CD4-positive, alpha-beta T cell treated with Interleukin-6 at 100 ng/mL for 8 hours (primary cell): ENCODE measurements around the gene FRMD1.

Experiments
- DNase-seq: peaks from one replicate; pipeline ENCODE4 v3.0.0-alpha.2; 2020; ENCODE audit warnings: mixed read lengths, low spot score

The FRMD1 gene

DNA sequence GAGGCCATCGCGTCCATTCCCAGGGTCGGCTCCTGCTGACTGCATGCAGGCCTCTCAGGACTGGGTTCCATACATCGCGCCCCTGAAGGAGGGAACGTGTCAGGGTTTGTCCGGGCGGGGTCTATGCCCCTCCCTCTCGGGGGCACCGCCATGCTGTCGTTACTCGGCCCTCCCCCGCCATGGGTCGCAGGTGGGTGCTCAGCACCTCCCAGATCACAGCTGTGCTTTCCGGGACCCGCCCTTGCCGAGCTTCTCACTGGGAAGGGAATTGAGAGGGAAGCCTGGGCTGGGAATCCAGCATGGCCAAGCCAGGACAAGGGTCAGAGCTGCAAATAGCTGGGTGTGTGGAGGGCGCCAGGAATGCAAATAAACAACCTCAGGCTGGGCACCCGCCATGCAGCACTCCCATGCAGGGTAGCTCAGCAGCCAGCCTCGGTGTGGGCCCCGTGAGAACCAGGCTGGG lies at the start of gene FRMD1:
FRMD1 (minus strand) TSS at position 270 of the 463 bp plus-strand sequence; CDS start at position 152, 118 bp downstream.
- DNase-seq: no peak

DNA sequence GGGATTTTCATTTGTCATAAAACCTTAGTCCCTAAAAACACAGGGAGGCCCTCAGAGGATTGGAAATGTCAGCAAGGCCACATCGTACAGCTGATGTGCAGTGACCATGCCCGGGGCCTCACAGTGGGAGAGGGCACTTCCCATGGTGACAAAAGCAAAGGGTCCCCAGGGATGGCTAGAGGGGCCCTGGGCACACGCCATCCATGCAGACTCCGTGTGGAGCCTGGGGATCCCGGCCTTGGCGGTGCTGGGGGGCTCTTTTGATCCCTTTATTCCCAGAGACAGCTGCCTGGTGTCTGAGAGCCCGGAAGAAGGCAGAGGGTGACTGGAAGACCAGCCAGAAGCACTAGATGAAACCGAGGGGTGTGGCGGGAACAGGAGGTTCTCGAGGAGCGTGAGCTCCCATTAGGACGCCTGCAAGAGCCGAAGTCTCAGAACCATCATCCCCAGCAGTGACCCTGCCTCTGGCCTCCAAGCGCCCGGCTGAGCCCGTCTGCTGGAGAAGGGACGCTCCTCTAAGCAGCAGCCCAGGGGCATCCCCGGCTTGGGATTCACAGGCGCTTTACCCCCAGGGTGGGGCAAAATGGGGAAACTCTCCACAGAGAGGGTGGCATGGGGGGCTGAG lies 49.1 kb upstream of the FRMD1 start:
- DNase-seq: no peak

DNA sequence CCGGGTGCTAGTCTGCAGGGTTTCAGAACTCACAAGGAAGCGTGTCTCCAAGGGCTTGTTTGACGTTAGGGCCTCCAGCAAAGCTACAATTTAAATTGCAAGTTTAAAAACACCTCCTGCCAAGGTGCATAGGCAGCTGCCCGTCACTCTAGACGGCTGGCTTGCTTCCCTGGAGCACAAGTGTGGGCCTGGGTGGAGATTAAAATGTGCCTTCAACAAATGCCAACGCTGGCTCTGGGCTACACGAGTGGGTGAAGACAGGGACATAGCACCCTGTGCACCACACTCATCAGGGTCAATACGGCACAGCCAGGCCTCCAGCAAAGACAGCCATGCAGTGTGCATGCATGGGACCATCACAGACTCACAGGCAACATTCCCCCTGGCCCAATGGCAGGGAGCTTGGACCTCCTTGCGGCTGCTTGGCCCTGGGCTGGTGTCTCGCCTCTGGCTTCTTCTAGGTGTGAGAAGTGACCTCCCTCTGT lies 48.4 kb upstream of the FRMD1 start:
- no peak for DNase-seq

DNA sequence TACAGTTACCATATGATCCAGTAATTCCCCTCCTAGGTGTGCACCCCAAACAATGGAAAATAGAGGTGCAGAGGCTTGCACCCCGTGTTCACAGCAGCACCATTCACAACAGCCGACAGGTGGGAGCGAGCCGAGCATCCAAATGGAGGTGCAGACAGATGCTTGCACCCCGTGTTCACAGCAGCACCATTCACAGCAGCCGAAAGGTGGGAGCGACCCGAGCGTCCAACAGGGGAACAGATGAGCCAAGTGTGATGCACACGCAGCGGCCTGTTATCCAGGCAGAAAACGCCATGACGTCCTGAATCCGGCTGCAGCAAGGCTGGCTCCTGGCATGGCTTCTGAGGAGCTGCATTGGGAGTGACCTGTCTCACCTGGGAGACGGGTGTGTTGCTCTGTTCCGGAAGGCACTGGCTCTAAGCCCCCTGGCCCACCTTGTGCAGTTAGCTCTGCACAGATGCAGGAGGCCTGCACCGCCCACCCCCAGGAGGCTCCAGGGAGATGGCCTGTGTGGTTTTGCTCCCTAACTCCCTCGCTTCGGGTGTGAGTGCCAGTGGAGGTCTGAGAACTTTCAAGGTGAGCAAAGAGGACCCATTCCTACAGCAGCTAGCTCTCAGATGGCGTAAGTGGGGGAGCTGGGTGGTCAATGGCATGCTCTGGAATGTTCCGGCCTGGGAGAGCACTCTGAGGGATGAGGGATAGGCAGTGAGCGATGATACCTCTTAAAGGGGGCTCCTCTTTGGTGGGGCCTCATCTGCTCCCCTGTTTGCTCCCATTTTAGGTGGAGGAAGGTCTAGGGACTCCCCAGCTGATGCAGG lies 47.8 kb upstream of the FRMD1 start:
- DNase-seq: no peak

DNA sequence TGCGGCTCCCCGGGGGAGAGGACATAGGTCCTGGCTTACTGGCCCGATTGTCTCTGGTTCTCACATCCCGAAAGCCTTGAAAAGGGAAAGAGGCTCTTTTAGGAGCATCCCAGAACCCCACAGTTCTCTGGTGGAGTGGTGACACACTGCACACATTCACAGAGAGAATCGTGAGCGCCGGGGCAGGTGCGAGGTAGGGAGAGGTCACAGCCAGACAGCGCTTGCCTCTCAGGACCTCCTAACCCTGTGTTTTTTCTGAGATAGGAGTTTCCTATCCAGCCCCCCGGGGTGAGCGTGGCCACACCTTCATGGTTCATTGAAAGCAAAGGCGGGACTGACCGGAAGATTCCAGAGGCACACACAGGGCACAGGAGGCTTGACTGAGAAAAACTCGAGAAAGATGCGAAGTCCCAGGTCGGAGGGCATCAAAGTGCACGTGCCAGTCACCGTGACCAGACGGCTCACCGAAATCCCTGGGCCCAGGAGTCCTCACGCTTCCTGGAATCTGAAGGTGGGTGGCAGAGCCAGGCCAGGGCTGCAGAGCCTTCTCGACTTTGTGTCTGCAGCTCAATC lies 46.5 kb upstream of the FRMD1 start:
- DNase-seq: no peak

DNA sequence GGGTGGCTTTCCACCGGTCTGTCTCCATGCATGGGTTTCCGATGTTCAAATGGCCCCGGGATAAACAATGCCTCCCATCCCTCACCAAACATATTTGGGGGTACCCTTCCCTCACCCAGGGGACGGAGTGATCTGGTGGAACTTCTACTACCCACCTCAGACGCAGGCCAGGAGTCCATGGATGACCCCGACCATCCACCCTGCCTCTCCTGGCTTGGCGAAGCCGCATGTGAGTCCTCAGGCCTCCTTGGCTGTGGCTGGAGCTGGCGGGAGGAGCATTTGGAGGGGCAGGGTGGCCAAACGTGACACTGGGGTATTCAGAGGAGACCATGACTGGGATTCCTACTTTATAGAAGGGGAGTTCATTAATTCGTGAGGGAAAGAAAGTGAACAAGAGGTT lies 45.9 kb upstream of the FRMD1 start:
- DNase-seq: no peak

DNA sequence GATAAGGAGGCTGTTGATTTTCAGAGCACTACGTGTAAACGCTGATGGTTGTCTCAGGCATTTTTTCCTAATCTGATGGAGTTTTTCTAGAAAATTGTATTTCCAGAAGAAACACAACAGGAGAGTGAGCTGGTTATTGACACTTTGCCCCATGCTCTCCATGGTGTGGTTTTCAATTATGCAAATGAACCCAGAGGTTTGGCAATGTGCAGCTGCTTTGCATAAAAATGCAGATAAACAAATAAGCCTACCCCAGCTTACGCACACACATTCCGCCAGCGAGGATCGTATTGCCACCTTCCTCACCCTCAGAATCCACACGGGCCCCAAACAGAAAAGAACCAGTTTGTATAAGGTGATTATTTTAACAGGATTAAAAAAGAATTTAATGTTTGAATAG lies 45.1 kb upstream of the FRMD1 start:
- DNase-seq: no peak

DNA sequence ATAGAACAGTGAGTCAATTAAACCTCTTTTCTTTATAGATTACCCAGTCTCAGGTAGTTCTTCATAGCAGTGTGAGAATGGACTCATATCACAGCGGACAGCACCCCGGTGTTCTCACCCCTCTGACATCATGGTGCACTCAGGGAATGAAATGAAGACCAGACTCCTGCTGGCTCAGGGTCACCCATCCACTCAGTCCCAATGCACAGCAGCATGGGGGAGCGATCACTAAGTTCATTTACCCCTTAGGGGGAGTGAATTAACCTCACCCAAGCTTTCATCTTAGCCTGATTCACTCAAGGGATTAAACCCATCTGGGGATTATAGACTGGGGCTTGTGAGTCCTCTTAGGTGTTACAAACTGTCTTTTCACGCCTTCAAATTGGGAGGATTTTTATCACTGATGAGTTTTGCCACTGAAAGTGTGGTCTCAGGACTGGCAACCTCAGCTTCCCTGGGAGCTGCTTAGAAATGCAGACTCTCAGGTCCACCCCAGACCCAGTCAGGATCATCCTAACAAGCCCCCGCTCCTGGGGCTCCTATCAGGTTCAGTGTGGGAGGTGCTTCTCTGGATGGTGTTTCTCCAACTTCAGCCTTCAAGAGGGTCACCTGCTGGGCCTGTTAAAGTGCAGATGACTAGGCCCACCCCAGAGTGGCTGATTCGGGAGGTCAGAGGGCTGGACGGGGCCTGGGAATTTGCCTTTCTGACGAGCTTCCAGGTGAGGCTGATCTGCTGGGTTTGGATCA lies 44.3 kb upstream of the FRMD1 start:
- no peak for DNase-seq

DNA sequence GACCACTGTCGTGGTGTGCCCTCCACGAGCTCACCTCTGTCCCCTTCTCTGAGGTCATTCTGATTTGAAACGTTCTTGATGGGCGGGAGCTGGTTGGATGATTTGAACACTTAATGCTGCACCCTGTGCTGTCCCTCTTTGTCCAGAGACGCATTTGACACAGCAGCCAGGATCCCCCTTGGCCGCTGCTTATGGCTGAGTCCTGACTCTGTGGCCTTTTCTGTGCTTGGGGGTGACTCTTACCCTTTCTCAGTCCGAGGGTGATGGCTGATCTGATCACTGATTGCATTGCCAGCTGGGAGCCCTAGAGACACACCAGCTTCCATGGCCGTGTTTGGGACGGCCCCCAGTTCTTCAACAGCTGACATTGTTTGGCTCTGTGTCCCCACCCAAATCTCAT lies 43.5 kb upstream of the FRMD1 start:
- DNase-seq: no peak

DNA sequence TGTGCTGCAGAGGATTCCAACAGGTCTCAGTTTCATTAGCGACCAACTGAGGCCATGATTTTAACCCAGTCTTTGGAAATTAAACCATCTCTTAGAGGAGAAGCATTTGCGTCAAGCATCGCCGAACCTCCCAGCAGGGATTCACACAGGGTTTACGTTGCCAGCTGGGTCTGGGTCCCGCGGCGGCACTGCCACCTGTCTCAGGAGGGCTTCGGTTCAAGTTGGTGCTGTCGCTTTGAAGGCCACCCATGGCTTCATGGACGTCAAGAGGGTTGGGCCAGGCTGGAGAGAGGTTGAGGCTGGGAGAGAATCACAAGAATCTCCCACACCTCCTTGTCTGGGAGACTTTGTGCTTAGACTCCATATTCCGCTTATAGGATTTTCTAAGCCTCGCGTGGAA lies 43.0 kb upstream of the FRMD1 start:
- DNase-seq: no peak

DNA sequence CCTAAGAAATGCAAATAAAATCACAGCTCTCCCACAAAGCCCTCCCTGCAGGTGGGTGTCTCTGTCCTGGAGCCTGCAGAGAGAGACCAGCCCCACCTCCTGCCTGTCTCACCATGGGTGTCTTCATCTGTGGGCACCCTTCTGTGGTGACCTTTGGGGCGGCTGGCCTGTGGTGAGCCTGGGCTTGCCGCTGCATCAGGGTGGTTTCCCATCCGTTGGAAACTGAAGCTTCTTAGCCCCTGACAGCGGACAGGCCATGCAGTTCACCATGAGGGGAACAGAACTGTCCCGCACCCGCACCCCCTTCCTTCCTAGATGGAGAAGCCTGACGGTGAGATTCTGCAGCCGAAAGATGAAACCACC lies 42.3 kb upstream of the FRMD1 start:
- no peak for DNase-seq

DNA sequence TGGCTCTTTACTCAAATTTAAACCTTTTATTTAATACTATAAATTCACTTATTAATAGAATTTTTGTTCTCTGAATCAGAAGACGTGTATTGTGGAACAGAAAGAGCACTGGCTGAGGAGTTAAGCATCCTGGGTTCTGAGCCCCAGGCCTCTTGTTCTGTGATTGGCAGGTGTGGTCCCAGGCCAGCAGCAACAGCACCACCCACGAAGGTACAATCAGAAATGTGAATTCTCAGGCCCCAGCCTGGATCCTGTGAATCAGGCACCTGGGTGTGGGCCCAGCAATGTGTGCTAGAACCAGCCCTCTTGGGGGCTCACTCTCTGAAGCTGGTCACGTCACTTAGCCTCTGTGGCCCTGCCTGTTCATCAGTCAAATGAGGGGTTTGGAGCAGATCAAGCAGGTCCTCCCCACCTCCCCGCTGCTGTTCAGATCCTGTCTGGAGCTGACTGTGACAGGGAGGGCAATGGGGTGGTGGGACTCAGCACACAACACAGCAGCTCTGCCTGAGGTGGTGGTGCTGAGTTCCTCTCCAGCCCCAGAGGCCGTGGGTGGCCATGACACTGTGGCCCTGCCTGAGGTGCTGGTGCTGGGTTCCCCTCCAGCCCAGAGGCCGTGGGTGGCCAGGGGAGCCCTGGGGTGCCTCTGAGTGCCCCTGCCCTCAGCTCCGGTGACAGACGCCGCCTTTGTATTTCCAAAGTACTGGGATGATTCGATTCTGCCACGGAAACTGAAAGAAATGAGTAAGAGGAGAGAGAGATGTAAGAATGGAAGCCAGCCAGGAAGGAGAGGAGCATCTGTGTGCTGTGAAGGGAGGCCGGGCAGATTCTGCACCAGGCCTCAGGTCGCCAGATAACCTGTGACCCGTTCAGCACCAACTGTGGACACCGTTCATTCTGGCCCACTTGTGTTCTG lies 41.6 kb upstream of the FRMD1 start:
- no peak for DNase-seq

DNA sequence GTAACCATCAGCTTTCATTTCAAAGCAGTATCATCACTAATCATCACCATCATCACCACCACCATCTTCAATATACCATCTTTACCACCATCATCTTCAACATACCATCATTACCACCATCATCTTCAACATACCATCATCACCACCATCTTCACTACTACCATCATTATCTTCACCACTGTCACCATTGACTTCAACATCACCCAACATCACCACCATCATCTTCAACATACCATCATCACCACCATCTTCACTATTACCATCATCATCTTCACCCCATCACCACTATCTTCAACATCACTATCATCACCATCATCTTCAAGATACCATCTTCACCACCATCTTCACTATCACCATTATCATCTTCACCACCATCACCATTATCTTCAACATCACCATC lies 40.5 kb upstream of the FRMD1 start:
- no peak for DNase-seq

DNA sequence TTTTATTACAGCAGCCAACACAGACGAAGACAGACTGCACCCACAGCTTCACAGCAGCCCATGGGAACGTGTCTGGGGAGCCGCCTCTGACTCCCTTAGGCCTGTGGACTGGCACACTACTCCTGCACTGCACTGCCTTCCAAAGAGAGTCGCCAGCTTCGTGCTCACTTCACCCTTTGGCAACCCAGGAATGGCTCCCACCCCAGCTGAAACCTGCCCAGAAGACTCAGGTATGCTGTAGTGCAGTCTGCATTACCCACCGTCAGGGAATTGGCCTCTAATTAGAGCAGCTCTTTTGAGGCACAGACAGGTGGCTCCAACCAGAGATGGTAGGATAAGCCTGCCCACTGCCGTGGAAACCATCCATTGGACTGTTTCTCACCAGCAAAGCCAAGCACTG lies 39.9 kb upstream of the FRMD1 start:
- no peak for DNase-seq

DNA sequence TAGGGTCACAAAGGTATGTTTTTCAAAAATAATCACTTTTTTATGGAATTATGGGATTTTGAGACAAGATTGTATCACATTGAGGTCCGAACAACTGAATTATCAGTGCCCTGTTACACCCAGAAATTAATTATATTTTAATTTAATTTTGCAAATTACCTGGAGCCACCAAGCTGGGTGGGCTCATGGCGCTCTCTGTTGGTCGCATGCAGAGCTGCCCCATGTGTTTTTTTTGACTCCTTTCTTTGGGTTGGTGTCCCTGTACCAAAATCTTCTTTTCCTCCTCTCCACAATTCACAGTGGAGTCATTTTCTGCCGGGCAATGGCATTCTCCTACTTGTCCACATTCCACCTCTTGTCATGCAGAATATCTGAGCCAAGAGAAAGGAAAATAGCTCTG lies 38.9 kb upstream of the FRMD1 start:
- DNase-seq: no peak

DNA sequence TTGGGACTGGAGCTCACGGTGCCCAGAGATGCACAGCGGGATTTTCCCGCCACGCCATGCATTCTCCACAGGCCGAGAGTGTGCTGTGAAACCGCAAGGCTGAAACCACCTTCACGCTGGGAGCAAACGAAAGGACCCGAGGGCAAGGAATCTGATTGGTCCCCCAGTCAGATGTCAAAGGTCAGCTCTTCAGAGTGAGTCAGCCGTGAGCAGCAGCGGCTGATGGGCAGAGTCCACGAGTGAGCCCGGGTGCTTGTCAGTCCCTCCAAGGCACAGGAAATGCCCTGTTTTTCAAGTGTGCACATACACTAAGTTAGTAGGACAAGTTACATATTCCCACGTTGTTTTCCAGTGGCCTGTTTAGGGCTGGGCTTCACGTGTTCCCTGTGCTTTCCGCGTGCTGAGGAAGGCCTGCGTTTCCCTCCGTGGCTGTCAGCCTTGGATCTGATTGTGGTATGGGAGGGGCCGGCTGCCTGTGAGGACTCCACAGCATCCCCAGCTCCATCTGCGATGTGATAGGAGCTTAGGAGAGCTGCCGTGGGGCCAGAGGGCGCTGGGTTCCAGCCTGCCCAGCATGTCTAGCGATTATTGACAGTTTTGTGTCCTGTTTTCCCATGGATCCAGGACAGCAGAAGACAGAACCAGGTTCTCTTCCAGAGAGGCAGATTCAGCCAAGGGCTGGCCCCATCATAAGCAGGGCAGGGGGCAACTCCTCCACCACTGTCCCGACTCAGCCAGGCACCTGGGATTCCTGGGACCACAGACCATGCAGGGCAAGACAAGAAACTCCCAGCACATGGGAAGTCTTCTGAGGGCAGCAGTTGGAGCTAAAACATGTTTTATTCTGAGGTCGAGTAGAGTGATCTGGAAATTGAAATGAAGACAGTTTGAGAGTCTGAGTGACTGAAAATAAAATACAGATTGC lies 38.2 kb upstream of the FRMD1 start:
- DNase-seq: no peak

DNA sequence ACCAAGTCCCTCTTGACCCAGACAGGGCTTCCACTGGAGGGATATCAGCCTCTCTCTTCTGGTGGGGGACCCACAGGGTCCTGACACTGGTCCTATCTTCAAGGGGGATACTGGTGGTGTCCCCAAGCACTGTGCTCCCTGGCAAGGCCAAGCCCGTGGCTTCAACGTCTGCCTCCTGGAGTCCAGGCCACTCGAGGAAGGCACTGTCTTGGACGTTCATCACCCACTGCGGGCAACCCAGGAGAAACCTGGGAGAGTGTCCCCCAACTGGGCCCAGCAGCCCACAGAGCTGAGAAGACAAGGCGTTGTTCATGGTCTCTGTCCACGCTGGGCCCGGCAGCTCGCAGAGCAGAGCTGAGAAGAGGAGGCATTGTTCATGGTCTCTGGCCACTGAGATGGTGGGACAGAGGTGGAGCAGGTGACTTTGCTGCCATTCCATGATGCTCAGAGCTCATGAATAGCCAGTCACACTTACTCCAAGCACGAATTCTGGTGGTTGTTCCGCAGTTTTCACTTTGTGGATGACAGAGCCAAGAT lies 37.5 kb upstream of the FRMD1 start:
- no peak for DNase-seq

DNA sequence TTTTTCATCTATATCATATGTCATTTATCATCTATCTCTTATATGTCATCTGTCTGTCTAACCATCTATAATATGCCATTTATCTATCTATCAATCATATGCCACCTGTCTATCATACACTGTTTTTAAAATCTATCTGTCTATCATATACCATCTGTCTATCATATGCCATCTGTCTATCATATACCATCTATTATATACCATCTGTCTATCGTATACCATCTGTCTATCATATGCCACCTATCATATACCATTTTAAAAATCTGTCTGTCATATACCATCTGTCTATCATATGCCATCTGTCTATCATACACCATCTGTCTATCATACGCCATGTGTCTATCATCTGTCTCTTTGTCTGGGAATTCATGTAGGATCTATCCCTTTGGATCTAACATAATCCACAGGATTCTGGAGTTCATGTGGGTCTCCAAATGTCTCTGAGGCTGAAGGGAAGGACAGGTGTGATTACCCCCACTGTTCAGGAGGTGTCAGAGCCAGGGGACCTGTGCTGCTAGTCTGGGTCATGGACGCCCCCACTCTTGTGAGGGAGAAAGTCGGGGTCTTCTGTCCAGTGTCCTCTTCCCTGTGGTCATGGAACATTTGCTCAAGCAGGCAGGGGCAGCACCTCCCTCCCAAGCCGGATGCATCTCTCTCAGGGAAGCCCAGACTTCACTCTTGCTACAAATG lies 36.9 kb upstream of the FRMD1 start:
- DNase-seq: no peak

DNA sequence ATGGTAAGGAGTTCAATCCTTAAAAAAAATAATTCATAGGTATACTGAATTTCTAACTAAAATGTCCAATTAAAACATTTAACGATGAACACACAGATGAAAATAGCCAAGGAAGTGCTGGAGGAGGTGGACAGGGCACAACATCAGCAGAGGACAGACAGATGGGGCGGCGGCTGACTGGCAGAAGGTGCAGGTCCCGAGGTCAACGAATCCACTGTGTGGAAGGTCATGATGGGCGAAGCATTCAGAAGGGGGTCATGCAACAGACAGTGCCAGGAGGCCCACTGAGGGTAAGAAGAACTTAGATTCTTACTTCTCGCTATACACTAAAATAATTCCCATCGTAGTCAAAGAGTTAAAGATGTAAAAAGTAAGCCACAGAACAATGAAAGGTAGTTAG lies 34.2 kb upstream of the FRMD1 start:
- DNase-seq: no peak
